ENCODE data around the gene DENND4A. TPM values are rescaled to one million over a fixed set of nuclear protein-coding genes. Genes with fewer than 3 reads are reported as not detected.

The DENND4A gene
- total RNA-seq, 4 donors from 2014 or later: 16.6 to 70.1 (median 24.5) TPM

DNA sequence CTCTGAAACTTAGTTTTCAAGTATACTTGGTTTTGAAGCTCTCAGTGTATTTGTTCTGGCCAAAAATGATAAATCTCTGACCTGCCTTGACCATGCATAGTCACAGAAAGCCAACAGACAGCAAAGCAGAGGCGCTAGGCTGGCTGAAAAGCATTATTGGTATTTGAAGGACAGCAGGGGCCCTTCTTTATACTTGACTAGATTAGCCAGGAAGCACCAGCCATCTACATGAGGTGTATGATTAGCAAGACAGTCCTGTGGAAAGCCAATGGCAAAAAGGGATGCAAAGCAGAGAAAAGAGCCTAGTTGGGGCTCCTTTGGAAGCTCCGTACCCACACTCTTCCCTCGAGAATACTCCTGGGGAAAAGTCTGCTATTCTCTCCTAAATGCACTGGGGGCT, 162.5 kb downstream of the DENND4A start:
- no peak overlapping the region for H3K4me3 ChIP-seq
- no peaks in the 10 kb centered on the region for H3K4me1 ChIP-seq
- H3K36me3 ChIP-seq: peaks cover 0 to 11% (median 0%) of the 10 kb centered on the region in 3 donors
- no peak overlapping the region for H3K27ac ChIP-seq
- TF ChIP-seq, protein P1, sequence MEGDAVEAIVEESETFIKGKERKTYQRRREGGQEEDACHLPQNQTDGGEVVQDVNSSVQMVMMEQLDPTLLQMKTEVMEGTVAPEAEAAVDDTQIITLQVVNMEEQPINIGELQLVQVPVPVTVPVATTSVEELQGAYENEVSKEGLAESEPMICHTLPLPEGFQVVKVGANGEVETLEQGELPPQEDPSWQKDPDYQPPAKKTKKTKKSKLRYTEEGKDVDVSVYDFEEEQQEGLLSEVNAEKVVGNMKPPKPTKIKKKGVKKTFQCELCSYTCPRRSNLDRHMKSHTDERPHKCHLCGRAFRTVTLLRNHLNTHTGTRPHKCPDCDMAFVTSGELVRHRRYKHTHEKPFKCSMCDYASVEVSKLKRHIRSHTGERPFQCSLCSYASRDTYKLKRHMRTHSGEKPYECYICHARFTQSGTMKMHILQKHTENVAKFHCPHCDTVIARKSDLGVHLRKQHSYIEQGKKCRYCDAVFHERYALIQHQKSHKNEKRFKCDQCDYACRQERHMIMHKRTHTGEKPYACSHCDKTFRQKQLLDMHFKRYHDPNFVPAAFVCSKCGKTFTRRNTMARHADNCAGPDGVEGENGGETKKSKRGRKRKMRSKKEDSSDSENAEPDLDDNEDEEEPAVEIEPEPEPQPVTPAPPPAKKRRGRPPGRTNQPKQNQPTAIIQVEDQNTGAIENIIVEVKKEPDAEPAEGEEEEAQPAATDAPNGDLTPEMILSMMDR (IDR thresholded peaks at IDR 0.05): no peak
- no peak for TF ChIP-seq POLR2A (IDR thresholded peaks at IDR 0.05)
- H3K27me3 ChIP-seq: no peaks in the 10 kb centered on the region
- no peaks in the 10 kb centered on the region for H3K9me3 ChIP-seq
- DNase-seq: no peak

- Histone ChIP-seq H3K9me3 (no peaks in the 10 kb centered on the region), H3K4me3 (no peak overlapping the region), H3K36me3 (peaks cover 0 to 13% (median 0%) of the 10 kb centered on the region in 3 donors), H3K4me1 (no peaks in the 10 kb centered on the region), H3K27ac (no peak overlapping the region), H3K27me3 (no peaks in the 10 kb centered on the region)
- TF ChIP-seq, protein P1 (IDR thresholded peaks at IDR 0.05): no peak
- TF ChIP-seq POLR2A (IDR thresholded peaks at IDR 0.05): no peak
- DNase-seq: no peak
Measured at GRCh38 chr15:65626856-65627255, 165.2 kb downstream of the DENND4A start.

GRCh38 chr15:65623103-65623502, 169.0 kb downstream of the DENND4A start:
- no peak for TF ChIP-seq POLR2A (IDR thresholded peaks at IDR 0.05)
- TF ChIP-seq, protein P1 (IDR thresholded peaks at IDR 0.05): no peak
- peaks cover 0 to 13% (median 0%) of the 10 kb centered on the region in 3 donors for H3K36me3 ChIP-seq
- H3K4me1 ChIP-seq: no peaks in the 10 kb centered on the region
- H3K27ac ChIP-seq: no peak overlapping the region
- H3K27me3 ChIP-seq: no peaks in the 10 kb centered on the region
- no peak overlapping the region for H3K4me3 ChIP-seq
- DNase-seq: no peak
- no peaks in the 10 kb centered on the region for H3K9me3 ChIP-seq

- Histone ChIP-seq H3K36me3 (peaks cover 0 to 13% (median 0%) of the 10 kb centered on the region in 3 donors), H3K4me3 (no peak within 1 kb of the TSS), H3K4me1 (no peaks in the 10 kb centered on the region), H3K9me3 (no peaks in the 10 kb centered on the region), H3K27me3 (no peaks in the 10 kb centered on the region), H3K27ac (no peak within 1 kb of the TSS)
- TF ChIP-seq, protein P1 (IDR thresholded peaks at IDR 0.05): no peak
- no peak for TF ChIP-seq POLR2A (IDR thresholded peaks at IDR 0.05)
- DNase-seq: no peak
Measured at GRCh38 chr15:65621638-65622037, 170.5 kb downstream of the DENND4A start, which contains the start of gene SLC24A1. SLC24A1 (plus strand) TSS chr15:65621938; CDS start chr15:65624081, 2,143 bp downstream.

DNA sequence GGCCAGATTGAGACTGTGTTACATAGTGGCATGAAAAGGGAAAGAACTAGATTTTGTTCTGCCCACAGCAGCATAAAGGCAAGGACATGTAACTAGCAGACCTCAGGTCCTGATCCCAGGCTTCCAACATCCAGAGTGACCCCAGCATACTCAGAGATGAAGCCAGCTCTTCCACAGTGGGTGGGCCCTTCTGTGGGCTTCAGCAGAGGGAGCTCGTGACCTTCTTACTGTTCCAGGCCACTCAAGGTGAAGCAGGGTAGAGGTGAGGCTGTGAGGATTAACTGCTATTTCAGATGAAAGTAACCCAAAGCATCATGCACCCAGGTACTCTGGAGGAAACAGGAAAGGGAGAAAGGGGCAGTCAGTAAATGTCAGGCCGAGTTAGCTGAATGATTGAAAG, 171.3 kb downstream of the DENND4A start:
- Histone ChIP-seq H3K27ac (no peak overlapping the region), H3K4me1 (no peaks in the 10 kb centered on the region), H3K36me3 (peaks cover 0 to 13% (median 0%) of the 10 kb centered on the region in 3 donors), H3K9me3 (no peaks in the 10 kb centered on the region), H3K4me3 (no peak overlapping the region), H3K27me3 (no peaks in the 10 kb centered on the region)
- no peak for DNase-seq
- TF ChIP-seq, protein P1 (IDR thresholded peaks at IDR 0.05): no peak
- TF ChIP-seq POLR2A (IDR thresholded peaks at IDR 0.05): no peak
